ENCODE measurements around the gene SMO.

- TF ChIP-seq CTCF (IDR thresholded peaks at IDR 0.05; ENCODE audit: poor library complexity), result no peak
- TF ChIP-seq EZH2 (IDR thresholded peaks at IDR 0.05; ENCODE audit: borderline replicate concordance), result no peak
- TF ChIP-seq EZH2phosphoT487 (IDR thresholded peaks at IDR 0.05; ENCODE audit: low read depth, severe bottlenecking, unreplicated experiment), result no peak
Observed at GRCh38 chr7:129245533-129245932, 57.1 kb downstream of the SMO start.

Data from hepatocyte (in vitro differentiated cells).